NCI-H146 treated with DMSO at 0.1 percent for 48 hours (cell line): Measurements from ENCODE around the gene TDRD9.

Experiments used
- DNase-seq: peaks from one replicate; lab custom pipeline; 2025; ENCODE audit not compliant: unreplicated experiment; lab: John Stamatoyannopoulos, UW

The TDRD9 gene

GRCh38 chr14:104066719-104067295 lies 138.6 kb downstream of the TDRD9 start:
- DNase-seq: no peak

GRCh38 chr14:104069541-104069940 lies 141.3 kb downstream of the TDRD9 start:
- DNase-seq: no peak

GRCh38 chr14:104072586-104072985 lies 144.3 kb downstream of the TDRD9 start:
- no peak for DNase-seq

- no peak for DNase-seq
Measured at GRCh38 chr14:104073764-104074163, 145.5 kb downstream of the TDRD9 start.

- DNase-seq: no peak
Measured at GRCh38 chr14:104075530-104076151, 147.4 kb downstream of the TDRD9 start.

- no peak for DNase-seq
Measured at GRCh38 chr14:104076743-104077142, 148.5 kb downstream of the TDRD9 start.

- peak; percentile 75 for DNase-seq
Measured at GRCh38 chr14:104078031-104078455, 149.8 kb downstream of the TDRD9 start.

GRCh38 chr14:104080376-104081260 lies 152.4 kb downstream of the TDRD9 start:
- no peak for DNase-seq

- DNase-seq: no peak
Measured at GRCh38 chr14:104081261-104081835, 153.1 kb downstream of the TDRD9 start.

GRCh38 chr14:104081951-104082464 lies 153.8 kb downstream of the TDRD9 start:
- no peak for DNase-seq

GRCh38 chr14:104082807-104083206 lies 154.6 kb downstream of the TDRD9 start:
- no peak for DNase-seq

- DNase-seq: no peak
Measured at GRCh38 chr14:104084251-104085002, 156.2 kb downstream of the TDRD9 start.

- no peak for DNase-seq
Measured at GRCh38 chr14:104085032-104085888, 157.0 kb downstream of the TDRD9 start, which contains the start of gene ASPG. Gene ASPG, plus strand, starts transcription at chr14:104085700. Its CDS starts 71 bp downstream, at chr14:104085771.

- DNase-seq: no peak
Measured at GRCh38 chr14:104085889-104086201, 157.6 kb downstream of the TDRD9 start.

- no peak for DNase-seq
Measured at GRCh38 chr14:104086210-104086660, 158.0 kb downstream of the TDRD9 start.

GRCh38 chr14:104086661-104087461 lies 158.6 kb downstream of the TDRD9 start:
- no peak for DNase-seq

- DNase-seq: no peak
Measured at GRCh38 chr14:104087505-104087904, 159.2 kb downstream of the TDRD9 start.

GRCh38 chr14:104087981-104088850 lies 160.0 kb downstream of the TDRD9 start:
- no peak for DNase-seq
